HG03378 (cell line): ENCODE measurements around the gene TARS2.

Experiments used
- ATAC-seq: cut with Tn5 transposase; IDR thresholded peaks from one replicate; pipeline ENCODE4 v1.9.1; 2021; ENCODE audit warnings: mild to moderate bottlenecking, moderate library complexity; ENCODE audit not compliant: unreplicated experiment

The TARS2 gene

GRCh38 chr1:150536836-150537731 is 49.9 kb downstream of the TARS2 start:
- ATAC-seq, result no peak

- ATAC-seq, result no peak
These were observed 50.8 kb downstream of the TARS2 start for GRCh38 chr1:150537732-150538684.

- ATAC-seq, result no peak
These were observed 56.4 kb downstream of the TARS2 start for GRCh38 chr1:150543500-150544143.

- no peak for ATAC-seq
These were observed 57.0 kb downstream of the TARS2 start for GRCh38 chr1:150544204-150544603.

GRCh38 chr1:150545486-150546032 is 58.3 kb downstream of the TARS2 start:
- no peak for ATAC-seq

DNA sequence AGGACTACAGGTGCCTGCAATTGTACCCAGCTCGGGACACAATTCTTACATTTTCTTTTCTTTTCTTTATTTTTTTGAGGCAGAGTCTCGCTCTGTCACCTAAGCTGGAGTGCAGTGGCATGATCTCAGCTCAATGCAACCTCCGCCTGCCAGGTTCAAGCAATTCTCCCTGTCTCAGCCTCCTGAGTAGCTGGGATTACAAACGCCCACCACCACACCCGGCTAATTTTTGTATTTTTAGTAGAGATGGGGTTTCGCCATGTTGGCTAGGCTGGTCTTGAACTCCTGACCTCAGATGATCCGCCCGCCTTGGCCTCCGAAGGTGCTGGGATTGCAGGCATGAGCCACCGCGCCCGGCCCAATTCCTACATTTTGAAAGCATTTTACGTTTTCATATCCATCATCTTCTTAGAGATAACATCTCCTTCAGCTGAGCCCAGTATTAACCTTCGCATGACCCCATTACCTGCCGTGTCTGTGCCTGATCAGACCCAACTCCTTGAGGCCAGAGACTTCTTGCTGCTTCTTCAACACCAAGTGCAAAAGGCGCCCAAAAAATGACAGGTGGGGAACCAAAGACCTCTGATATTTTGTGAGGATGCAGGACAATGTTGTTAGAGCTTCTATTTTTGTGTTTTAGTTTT is 59.2 kb downstream of the TARS2 start:
- ATAC-seq, result no peak

DNA sequence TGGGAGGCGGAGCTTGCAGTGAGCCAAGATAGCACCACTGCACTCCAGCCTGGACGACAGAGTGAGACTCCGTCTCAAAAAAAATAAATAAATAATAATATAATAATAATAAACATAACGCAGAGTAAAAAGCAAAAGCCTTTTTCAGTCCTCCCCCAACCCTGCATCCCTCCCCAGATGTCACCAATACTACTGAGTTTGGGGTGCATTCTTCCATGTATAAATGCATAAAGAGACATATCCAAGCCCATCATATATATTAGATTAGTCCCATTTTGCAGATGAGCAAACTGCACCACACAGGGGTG is 61.1 kb downstream of the TARS2 start:
- no peak for ATAC-seq

DNA sequence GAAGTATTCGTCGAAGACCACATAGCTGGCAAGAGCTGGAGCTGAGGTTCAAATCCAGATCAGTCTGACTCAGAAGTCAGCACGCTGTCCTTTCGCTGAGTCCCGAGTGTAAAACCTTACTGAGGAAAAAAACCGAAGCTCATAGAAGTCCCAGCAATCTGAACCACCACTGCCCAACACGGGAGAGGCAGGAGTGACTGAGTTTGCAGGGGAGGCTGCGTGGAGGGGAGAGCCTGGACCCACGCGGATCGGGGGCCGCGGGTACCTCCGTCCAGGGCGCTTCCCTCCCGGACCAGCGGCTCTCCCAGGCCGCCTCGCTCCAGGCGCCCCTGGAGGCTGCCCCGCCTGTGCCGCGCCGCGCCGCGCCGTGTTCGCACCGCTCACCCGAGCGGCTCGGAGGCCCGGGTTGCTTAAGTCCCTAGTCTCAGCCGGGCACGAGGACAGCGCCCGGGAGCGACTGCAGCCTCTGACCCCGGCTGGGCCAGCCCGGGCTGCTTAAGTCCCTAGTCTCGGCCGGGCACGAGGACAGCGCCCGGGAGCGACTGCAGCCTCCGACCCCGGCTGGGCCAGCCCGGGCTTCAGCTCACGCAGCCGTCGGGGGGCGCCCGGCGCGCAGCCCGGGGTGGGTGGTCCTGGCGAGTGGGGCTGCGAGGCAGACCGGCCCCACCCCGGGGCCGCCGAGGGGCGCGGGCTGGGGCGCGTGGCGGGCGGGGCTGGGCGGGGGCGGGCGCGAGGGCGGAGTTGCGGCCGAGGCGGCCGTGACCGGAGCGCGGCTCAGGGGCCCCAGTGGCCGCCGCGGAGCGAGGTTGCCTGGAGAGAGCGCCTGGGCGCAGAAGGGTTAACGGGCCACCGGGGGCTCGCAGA is 61.6 kb downstream of the TARS2 start, which contains the start of gene ADAMTSL4:
Gene ADAMTSL4, plus strand, starts transcription at position 777 of the 864 bp plus-strand sequence. CDS start 2,881 bp downstream, outside the sequence.
- ATAC-seq, result no peak

- ATAC-seq, result no peak
These were observed 62.4 kb downstream of the TARS2 start for GRCh38 chr1:150549496-150550221.

GRCh38 chr1:150550222-150551050 is 63.2 kb downstream of the TARS2 start:
- ATAC-seq, result no peak

GRCh38 chr1:150551051-150551783 is 64.0 kb downstream of the TARS2 start:
- ATAC-seq, result no peak

GRCh38 chr1:150551784-150552127 is 64.5 kb downstream of the TARS2 start:
- ATAC-seq, result no peak

DNA sequence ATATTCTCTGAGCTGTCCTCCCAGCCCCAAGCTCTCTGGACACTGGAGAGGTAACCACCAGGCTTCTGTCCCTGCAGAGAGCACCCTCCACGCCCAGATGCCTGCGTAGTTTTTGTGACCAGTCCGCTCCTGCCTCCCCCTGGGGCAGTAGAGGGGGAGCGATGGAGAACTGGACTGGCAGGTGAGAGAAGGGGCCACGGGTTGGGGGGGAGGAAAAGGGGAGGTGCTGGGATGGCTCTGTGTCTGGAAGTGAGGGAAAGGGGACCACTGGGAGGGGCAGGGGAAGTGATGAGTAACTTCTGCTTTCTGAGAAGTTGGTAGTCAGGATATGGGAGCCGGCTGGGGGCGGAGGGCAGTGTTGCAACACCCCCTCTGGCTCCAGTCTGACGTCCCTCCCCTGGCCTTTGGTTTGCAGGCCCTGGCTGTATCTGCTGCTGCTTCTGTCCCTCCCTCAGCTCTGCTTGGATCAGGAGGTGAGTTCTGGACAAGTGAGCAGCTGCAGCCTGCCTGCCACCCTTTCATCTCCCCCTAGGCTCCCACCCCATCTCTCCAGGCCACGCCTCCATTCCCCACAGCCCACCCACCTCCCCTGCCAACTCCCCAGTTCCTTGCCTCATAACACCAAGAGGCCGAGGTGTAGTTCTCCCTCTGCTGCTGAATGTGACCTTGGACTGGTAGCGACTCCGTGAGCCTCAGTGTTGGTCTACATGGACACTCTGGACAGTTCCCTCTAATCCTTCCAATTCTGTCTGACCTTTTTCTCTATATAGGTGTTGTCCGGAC is 65.1 kb downstream of the TARS2 start:
- no peak for ATAC-seq

- ATAC-seq, result no peak
These were observed 65.7 kb downstream of the TARS2 start for GRCh38 chr1:150552911-150553289.

- ATAC-seq, result no peak
These were observed 66.3 kb downstream of the TARS2 start for GRCh38 chr1:150553392-150554085.

- no peak for ATAC-seq
These were observed 66.8 kb downstream of the TARS2 start for GRCh38 chr1:150554086-150554452.
